AML-193 (cell line): ENCODE data around the gene STX8.
"Not testable (repeated sequence)": the region's sequence is repeated elsewhere in the genome, so short reads cannot be mapped to it uniquely, and the experiment has no call there.

ENCODE experiments used
- DNase-seq, 2 experiments: peaks; one replicate each; lab custom pipeline; 2025; lab: John Stamatoyannopoulos, UW

The STX8 gene

GRCh38 chr17:9499041-9499440 is 76.6 kb downstream of the STX8 start:
- no peak for DNase-seq

GRCh38 chr17:9498490-9498889 is 77.1 kb downstream of the STX8 start:
- DNase-seq = no peak

GRCh38 chr17:9488556-9488955 is 87.1 kb downstream of the STX8 start:
- DNase-seq = no peak

- DNase-seq = no peak
These were observed 88.2 kb downstream of the STX8 start for GRCh38 chr17:9487406-9487805.

DNA sequence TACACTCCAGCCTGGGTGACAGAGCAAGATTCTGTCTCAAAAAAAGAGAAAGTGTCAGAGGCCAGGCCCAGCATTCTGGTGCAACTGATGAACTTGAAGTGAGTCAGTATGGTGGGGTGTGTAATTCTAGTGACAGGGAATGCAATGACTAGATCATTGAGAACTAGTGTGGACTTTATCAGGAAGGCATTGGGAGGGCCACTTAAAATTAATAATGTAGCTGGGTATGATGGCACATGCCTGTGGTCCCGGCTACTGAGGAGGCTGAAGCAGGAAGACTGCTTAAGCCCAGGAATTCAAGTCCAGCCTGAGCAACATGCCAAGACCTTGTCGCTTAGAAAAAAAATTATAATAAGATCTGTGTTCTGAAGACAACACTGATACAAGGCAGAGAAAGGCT is 90.8 kb downstream of the STX8 start:
- DNase-seq = no peak

DNA sequence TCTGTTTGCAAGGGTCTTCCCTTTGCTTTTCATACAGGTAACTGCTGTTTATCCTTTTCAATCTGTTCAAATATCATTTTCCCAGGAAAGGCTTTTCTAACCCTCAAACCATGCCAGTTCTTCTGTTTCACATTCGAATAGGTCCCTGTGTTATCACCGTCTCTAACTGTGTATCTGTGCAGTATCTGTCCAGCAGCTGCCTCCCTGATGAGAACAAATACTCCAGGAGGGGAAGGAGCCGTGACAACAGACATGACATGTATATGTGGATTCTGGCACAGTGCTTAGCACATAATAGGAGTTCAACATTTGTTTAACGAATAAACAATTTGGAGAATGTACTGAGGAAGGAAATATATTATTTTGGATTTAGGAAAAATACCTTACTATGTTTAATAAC is 95.7 kb downstream of the STX8 start:
- no peak for DNase-seq

DNA sequence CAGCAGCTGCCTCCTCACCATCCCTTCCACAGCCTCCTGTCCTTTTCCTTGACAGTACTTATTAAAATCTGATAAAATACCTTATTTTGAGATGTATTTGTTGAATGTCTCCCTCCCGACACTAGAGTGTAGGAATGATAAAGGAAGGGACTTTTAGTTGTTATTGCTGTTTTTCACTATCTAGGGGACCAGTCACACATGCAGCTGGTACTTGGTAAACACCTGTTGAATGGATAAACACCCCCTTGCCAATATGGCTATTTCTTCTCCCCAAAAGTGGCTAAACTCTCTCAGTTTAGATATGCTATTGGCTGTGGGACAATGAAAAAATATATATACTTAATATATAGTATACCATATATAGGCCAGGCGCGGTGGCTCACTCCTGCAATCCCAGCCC is 96.7 kb downstream of the STX8 start:
- no peak for DNase-seq

GRCh38 chr17:9475101-9475658 is 100.4 kb downstream of the STX8 start:
- no peak for DNase-seq

- DNase-seq = no peak
These were observed 101.9 kb downstream of the STX8 start for GRCh38 chr17:9473711-9474110.

GRCh38 chr17:9472541-9472940 is 103.1 kb downstream of the STX8 start:
- no peak for DNase-seq

GRCh38 chr17:9472094-9472493 is 103.5 kb downstream of the STX8 start:
- DNase-seq = no peak

DNA sequence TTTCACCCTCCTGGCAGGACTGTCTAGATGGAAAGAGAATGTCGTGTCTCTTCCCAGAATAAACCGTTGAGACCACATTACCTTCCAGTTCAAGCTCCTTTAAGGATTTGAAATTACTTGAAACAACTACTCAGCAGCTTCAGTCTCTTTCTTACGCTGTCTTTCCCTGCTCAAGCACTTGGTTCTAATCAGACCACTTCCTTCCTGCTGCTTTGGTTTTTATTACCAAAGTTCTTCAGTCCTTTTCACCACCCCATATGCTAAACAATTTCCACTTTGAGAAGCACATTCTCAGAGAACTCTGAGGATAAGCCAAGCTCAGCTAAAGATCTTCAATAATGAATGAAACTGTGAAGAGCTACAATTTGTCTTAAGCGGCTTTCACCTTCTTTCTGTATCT is 105.4 kb downstream of the STX8 start:
- no peak for DNase-seq

DNA sequence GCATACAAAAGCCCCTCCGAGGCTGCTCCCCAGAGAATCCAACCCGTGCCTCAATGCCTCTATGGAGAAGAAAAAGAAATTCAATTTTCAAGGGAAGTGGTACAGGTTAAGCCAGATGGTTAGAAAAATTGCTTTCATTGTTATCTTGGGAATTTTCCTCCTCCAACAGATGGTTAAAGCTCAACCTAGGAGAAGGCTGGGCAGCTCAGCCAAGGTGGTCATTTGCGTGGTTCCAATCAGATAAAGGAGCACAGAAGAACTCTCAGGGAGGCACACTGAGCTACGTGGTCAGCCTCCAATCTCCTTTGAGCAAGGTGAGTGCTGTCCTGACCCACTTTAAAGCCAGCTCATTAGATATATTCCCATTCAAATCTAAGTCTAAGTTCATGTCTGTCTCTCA is 106.7 kb downstream of the STX8 start:
- no peak for DNase-seq

GRCh38 chr17:9468532-9468931 is 107.1 kb downstream of the STX8 start:
- DNase-seq = no peak

GRCh38 chr17:9467518-9467917 is 108.1 kb downstream of the STX8 start:
- DNase-seq = no peak

GRCh38 chr17:9465210-9465921 is 110.3 kb downstream of the STX8 start:
- DNase-seq = no peak

- DNase-seq = no peak
These were observed 118.6 kb downstream of the STX8 start for GRCh38 chr17:9457005-9457404.

- DNase-seq = no peak
These were observed 119.3 kb downstream of the STX8 start for GRCh38 chr17:9456330-9456729.

- DNase-seq = no peak
These were observed 123.7 kb downstream of the STX8 start for GRCh38 chr17:9451934-9452333.

DNA sequence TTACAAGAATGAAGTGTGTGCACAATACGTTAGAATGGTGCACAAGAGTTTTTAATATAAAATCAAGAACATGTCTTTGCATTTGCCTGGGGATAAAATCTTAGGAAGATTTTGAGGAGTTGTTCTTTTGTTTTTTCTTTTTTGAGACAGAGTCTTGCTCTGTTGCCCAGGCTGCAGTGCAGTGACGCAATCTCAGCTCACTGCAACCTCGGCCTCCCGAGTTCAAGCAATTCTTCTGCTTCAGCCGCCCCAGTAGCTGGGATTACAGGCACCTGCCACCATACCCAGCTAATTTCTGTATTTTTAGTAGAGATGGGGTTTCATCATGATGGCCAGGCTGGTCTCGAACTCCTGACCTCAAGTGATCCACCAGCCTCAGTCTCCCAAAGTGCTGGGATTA is 128.3 kb downstream of the STX8 start:
- DNase-seq = not testable (repeated sequence)

DNA sequence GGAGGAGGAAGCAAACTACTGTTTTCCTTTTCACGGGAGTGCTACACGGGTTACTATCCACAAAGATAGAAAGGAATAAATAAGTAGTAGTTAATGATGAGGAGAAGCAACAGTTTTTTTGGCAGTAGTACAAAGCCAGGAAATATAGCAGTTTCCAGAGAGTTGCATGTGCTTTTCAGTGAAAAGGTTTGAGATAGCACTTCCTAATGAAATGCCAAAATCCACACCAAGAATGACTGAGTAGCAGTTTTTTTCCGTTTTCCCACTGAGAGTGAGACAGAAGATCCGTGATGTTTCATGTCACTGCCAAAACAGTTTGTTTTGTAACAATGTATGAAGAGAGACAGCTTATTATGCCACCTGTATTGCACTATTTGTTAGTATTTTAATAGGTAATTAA is 129.1 kb downstream of the STX8 start:
- no peak for DNase-seq

DNA sequence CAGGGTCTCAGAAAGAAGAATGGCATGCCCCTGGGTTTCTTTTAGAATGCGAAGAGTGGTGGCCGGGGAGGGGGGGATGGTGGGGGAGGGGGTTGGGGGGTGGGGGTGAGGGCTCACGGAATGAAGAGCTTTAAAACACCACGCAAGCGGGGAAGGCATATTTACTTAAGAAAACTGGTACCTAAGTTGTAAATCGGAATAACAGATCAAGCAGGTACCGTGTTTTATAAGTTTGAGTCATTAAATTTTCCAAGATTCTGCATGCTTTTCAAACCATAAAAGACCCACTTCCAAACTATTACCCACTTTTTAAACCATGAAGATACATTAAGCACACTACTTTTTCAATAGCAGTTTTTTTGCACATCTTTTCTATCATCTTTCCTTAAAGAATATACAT is 130.2 kb downstream of the STX8 start:
- no peak for DNase-seq

DNA sequence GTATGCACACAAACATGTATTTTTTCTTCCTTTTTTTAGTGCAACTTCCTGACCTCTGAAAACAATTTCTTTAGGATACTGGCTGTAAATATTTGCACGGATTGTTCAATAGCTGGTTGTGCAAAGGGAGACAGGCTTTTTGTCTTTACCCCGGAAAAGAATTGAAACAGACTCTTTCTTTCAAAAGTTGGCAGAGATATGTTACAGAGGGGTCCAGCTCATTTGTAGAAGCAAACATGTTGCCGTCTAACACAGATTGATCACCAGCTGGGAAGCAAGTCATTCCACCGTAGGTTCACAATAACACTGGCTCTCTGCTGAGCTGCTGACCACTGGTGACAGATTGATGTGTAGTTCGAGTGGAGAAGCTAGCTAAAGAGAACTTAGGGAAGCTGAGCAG is 130.9 kb downstream of the STX8 start:
- DNase-seq = no peak

- DNase-seq = no peak
These were observed 131.8 kb downstream of the STX8 start for GRCh38 chr17:9443811-9444210.
